Measurements from ENCODE around the gene SORCS2.

DNA sequence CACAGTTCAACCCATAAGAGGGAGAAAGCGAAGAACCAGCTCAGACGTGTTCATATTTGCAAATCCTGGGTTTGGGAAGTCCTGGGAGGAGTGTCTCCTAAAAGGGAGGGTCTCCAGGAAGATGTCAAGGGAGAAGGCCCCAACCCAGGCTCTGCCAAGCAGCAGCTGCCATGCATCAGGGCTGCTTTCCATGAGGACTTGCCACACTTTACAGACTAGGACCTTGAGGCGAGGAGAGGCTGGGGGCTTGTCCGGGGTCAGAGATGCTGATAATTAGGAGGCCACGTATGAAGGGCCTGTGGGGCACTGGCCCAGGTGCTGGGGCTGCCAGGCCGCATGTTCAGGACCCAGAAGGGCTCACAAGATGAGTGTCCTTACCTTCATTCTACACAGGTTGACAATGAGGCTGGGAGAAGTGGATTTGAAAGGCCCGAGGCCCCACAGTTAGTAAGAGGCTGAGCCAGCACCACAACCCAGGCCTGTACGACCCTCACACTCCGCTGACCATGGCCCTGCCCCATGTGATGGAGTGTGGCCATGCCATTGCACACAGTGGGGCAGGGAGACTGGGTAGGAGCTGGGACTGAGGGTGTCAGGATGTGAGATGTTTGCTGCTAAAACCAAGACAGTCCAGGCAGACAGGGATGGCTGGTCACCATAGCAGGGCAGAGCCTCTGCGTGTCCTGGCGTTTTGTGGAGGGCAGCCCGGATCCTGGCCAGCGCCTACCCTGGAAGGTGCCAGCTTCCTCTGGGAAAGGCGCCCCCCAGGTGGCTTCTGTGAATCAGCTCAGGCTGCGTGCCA lies 147.6 kb downstream of the SORCS2 start:
- TF ChIP-seq, protein P1, sequence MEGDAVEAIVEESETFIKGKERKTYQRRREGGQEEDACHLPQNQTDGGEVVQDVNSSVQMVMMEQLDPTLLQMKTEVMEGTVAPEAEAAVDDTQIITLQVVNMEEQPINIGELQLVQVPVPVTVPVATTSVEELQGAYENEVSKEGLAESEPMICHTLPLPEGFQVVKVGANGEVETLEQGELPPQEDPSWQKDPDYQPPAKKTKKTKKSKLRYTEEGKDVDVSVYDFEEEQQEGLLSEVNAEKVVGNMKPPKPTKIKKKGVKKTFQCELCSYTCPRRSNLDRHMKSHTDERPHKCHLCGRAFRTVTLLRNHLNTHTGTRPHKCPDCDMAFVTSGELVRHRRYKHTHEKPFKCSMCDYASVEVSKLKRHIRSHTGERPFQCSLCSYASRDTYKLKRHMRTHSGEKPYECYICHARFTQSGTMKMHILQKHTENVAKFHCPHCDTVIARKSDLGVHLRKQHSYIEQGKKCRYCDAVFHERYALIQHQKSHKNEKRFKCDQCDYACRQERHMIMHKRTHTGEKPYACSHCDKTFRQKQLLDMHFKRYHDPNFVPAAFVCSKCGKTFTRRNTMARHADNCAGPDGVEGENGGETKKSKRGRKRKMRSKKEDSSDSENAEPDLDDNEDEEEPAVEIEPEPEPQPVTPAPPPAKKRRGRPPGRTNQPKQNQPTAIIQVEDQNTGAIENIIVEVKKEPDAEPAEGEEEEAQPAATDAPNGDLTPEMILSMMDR (IDR thresholded peaks at IDR 0.05): no peak
- TF ChIP-seq POLR2A (IDR thresholded peaks at IDR 0.05): no peak

All from right lobe of liver (tissue), 4 donors.